Fibroblast of the aortic adventitia (primary cell): ENCODE measurements around the gene SUPV3L1. TPM values are rescaled to one million over a fixed set of nuclear protein-coding genes. Genes with fewer than 3 reads are reported as not detected.
"Not testable (repeated sequence)": the region's sequence is repeated elsewhere in the genome, so short reads cannot be mapped to it uniquely, and the experiment has no call there.

Source experiments
- DNase-seq: peaks from one replicate; pipeline ENCODE4 v3.0.0-alpha.2; 2010; ENCODE audit warnings: low read depth
- H3K4me3 ChIP-seq: 2 replicates; pipeline ENCODE4 v1.5.1; 2011; ENCODE audit warnings: low read depth, mild to moderate bottlenecking, control low read depth, low read length, moderate library complexity
- total RNA-seq: library from RNA; depleted of rRNA; stranded (reverse); fragments of >200 nt; gene quantifications from 2 replicates; pipeline ENCODE4 v1.2.3, GENCODE V29; 2012; ENCODE audit warnings: low replicate concordance
- TF ChIP-seq, protein P1 (sequence below): IDR thresholded peaks from 2 replicates; pipeline ENCODE4 v1.5.1; 2011; ENCODE audit warnings: mild to moderate bottlenecking, low read length, control low read depth, inconsistent platforms; ENCODE audit not compliant: insufficient read depth

SUPV3L1 gene
- total RNA-seq, 1 donor = 31.0 TPM

DNA sequence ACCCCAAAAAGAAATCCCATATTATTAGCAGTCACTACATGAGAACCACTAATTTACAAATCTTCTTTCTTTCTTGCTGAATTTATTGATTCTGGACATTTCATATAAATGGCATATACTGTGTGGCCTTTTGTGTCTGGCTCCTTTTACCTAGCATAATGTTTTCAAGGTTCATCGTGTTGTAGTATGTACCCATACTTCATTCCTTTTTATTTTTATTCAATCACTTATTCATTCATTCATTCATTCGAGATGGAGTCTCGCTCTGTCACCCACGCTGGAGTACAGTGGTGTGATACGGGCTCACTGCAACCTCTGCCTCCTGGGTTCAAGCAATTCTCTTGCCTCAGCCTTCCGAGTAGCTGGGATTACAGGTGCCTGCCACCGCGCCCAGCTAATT is 34.2 kb upstream of the SUPV3L1 start:
- no peak for DNase-seq
- TF ChIP-seq, protein P1, sequence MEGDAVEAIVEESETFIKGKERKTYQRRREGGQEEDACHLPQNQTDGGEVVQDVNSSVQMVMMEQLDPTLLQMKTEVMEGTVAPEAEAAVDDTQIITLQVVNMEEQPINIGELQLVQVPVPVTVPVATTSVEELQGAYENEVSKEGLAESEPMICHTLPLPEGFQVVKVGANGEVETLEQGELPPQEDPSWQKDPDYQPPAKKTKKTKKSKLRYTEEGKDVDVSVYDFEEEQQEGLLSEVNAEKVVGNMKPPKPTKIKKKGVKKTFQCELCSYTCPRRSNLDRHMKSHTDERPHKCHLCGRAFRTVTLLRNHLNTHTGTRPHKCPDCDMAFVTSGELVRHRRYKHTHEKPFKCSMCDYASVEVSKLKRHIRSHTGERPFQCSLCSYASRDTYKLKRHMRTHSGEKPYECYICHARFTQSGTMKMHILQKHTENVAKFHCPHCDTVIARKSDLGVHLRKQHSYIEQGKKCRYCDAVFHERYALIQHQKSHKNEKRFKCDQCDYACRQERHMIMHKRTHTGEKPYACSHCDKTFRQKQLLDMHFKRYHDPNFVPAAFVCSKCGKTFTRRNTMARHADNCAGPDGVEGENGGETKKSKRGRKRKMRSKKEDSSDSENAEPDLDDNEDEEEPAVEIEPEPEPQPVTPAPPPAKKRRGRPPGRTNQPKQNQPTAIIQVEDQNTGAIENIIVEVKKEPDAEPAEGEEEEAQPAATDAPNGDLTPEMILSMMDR = no peak
- H3K4me3 ChIP-seq = no peak overlapping the region

DNA sequence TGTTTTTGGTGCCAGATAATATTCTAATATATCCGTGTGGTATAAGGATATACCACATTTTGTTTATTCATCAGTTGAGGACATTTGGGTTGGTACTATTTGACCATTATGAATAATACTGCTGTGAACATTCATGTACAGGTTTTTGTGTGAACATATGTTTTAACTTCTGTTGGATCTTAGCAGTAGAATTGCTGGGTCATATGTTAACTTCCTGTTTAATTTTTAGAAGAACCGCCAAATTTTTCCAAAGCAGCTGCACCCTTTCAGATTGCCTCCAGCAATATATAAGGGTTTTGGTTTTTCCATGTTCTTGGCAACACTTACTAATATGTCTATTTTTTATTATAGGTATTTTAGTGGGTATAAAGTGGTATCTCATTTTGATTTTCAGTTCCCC is 33.3 kb upstream of the SUPV3L1 start:
- H3K4me3 ChIP-seq = no peak overlapping the region
- no peak for DNase-seq
- TF ChIP-seq, protein P1 = no peak

DNA sequence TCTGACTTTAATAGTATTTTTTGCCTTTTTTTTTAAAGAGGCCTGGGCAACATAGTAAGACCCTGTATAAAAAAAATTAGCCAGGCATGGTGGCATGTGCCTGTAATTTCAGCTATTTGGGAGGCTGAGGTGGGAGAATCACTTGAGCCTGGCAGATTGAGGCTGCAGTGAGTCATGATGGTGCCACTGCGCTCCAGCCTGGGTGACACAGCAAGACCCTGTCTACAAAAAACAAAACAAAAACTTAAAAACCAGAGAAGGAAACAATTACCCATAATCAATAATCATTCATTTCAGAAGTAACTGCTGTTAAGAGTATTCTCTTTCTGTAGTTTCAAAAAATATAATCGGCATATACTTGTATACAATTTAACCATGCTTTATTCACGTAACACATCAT is 28.1 kb upstream of the SUPV3L1 start:
- no peak for DNase-seq
- TF ChIP-seq, protein P1 = no peak
- H3K4me3 ChIP-seq = no peak overlapping the region

DNA sequence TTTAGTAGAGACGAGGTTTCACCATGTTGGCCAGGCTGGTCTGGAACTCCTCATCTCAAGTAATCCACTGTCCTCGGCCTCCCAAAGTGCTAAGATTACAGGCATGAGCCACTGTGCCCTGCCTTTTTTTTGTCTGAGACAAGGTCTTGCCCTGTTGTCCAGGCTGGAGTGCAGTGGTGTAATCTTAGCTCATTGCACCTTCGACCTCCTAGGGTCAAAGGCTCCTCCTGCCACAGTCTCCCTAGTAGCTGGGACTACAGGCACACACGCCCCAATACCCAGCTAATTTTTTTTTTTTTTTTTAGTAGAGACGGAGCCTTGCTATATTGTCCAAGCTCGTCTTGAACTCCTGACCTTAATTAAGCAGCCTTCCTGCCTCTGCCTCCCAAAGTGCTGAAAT is 26.8 kb upstream of the SUPV3L1 start:
- DNase-seq = no peak
- H3K4me3 ChIP-seq = no peak overlapping the region
- TF ChIP-seq, protein P1 = no peak

DNA sequence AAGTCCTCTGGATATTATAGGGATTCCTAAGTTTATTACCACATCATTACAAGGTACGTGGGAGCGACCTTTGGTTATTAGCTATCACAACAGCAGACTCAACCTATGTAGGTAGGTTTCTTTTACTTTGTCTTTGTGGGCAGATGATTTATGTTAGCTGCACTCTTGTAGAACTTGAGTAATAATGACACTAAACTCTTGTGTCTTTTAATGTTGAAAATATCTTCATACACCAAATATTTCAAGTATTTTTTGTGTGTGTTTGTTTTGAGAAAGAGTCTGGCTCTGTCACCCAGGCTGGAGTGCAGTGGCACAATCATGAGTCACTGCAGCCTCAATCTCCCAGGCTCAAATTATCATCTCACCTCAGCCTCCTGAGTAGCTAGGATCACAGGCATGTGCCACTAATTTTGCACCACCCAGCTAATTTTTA is 19.2 kb upstream of the SUPV3L1 start:
- H3K4me3 ChIP-seq = no peak overlapping the region
- TF ChIP-seq, protein P1 = no peak
- DNase-seq = no peak

DNA sequence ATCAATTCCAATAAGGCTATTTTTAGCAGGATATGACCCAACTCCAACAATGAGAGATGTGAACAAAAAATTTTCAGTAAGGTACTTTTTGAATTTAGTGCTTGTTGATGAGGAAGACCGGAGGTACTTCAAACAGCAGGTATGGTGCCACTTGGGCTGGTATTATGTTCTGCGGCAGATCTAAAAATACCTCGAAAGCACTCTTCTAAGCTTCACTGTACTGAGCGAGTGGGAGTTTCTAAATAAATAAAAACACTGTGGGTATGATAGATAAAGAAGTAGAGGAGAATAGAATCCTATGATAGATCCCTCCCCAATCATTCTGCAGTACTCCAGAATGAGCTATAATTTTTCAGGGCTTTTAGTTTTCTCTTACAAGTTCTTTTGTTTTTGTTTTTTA is 11.5 kb upstream of the SUPV3L1 start:
- H3K4me3 ChIP-seq = no peak overlapping the region
- TF ChIP-seq, protein P1 = no peak
- DNase-seq = no peak

DNA sequence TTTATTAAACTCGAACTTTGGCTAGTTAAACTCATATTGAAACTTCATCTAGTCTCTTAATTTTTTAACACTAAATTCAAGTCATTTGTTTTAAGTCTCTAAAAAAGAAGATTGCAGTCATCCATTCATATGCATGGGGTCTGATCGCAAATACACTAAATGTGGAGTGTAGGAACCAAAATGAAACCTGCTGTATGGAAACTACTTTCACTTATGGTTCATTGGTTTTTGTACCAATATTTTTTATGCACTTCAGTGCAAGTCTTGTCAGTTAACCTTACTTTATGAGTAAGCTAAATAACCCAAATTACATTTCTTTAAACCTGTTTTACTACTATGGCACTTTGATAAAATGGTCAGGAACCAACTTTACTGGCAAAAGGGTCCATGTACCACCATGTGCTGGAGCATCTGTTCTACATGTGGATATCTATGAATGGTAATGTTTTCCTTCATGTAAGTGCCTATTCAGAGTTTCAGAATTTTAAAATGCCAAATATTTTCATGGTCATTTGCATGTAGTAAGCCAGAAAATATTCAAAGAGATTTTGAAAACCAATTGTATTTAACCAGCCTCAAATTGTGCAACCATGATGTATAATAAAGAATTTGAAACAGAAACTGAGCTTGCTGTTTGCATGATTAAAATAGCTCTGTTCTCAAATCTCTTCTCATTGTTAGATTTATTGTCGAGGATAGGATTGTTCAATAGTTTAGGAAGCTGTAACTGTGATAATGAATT is 7.6 kb upstream of the SUPV3L1 start:
- TF ChIP-seq, protein P1 = no peak
- no peak for DNase-seq
- H3K4me3 ChIP-seq = no peak overlapping the region

DNA sequence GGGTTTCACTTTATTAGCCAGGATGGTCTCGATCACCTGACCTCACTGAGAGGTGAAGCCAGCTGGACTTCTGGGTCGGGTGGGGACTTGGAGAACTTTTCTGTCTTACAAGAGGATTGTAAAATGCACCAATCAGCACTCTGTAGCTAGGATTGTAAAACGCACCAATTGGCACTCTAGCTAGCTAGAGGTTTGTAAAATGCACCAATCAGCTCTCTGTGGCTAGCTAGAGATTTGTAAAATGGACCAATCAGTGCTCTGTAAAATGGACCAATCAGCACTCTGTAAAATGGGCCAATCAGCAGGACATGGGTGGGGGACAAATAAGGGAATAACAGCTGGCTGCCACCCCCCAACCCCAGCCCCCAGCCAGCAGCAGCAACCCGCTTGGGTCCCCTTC is 4.7 kb upstream of the SUPV3L1 start:
- H3K4me3 ChIP-seq, DNase-seq: not testable (repeated sequence)
